ENCODE measurements around the gene LRRC4C.
"Not testable (repeated sequence)": the region's sequence is repeated elsewhere in the genome, so short reads cannot be mapped to it uniquely, and the experiment has no call there.

The LRRC4C gene

GRCh38 chr11:40619654-40620053 lies 839.8 kb downstream of the LRRC4C start:
- no peak for DNase-seq

- no peak for DNase-seq
Observed at GRCh38 chr11:40606800-40607199, 852.7 kb downstream of the LRRC4C start.

- no peak for DNase-seq
Observed at GRCh38 chr11:40602866-40603552, 856.4 kb downstream of the LRRC4C start.

GRCh38 chr11:40597546-40598113 lies 861.8 kb downstream of the LRRC4C start:
- DNase-seq: no peak

- no peak for DNase-seq
Observed at GRCh38 chr11:40573254-40573891, 886.1 kb downstream of the LRRC4C start.

- DNase-seq: no peak
Observed at GRCh38 chr11:40569947-40570531, 889.4 kb downstream of the LRRC4C start.

- DNase-seq: no peak
Observed at GRCh38 chr11:40567392-40567791, 892.1 kb downstream of the LRRC4C start.

GRCh38 chr11:40544162-40544561 lies 915.3 kb downstream of the LRRC4C start:
- DNase-seq: no peak

GRCh38 chr11:40542821-40543220 lies 916.6 kb downstream of the LRRC4C start:
- no peak for DNase-seq

- no peak for DNase-seq
Observed at GRCh38 chr11:40537734-40538133, 921.7 kb downstream of the LRRC4C start.

- DNase-seq: not testable (repeated sequence)
Observed at GRCh38 chr11:40522080-40522479, 937.4 kb downstream of the LRRC4C start.

GRCh38 chr11:40517122-40517521 lies 942.3 kb downstream of the LRRC4C start:
- no peak for DNase-seq

GRCh38 chr11:40514124-40514523 lies 945.3 kb downstream of the LRRC4C start:
- no peak for DNase-seq

GRCh38 chr11:40513281-40513680 lies 946.2 kb downstream of the LRRC4C start:
- no peak for DNase-seq

GRCh38 chr11:40508303-40508702 lies 951.1 kb downstream of the LRRC4C start:
- DNase-seq: no peak

GRCh38 chr11:40506226-40506625 lies 953.2 kb downstream of the LRRC4C start:
- DNase-seq: no peak

- no peak for DNase-seq
Observed at GRCh38 chr11:40491341-40491740, 968.1 kb downstream of the LRRC4C start.

GRCh38 chr11:40467771-40468170 lies 991.7 kb downstream of the LRRC4C start:
- DNase-seq: no peak

GRCh38 chr11:40445391-40445790 lies 1014.1 kb downstream of the LRRC4C start:
- DNase-seq: no peak

- DNase-seq: no peak
Observed at GRCh38 chr11:40444151-40444550, 1015.3 kb downstream of the LRRC4C start.

- DNase-seq: no peak
Observed at GRCh38 chr11:40435344-40435743, 1024.1 kb downstream of the LRRC4C start.

- DNase-seq: no peak
Observed at GRCh38 chr11:40434926-40435325, 1024.5 kb downstream of the LRRC4C start.

- no peak for DNase-seq
Observed at GRCh38 chr11:40432358-40432757, 1027.1 kb downstream of the LRRC4C start.

- no peak for DNase-seq
Observed at GRCh38 chr11:40425168-40425567, 1034.3 kb downstream of the LRRC4C start.

Measured in stimulated activated CD8-positive, alpha-beta memory T cell treated with anti-CD3 and anti-CD28 coated beads, Interleukin-4, amount 100 ng/mL, for 48 hours (primary cell).